Activated B cell treated with CpG ODN at 0.5 μM for 24 hours (primary cell): ENCODE measurements around the gene HELZ. TPM values are rescaled to one million over a fixed set of nuclear protein-coding genes. Genes with fewer than 3 reads are reported as not detected.

Experiments
- ATAC-seq: fragments of 200-7000 bp; cut with Tn5 transposase; one replicate; pipeline ENCODE4 v1.10.0; 2021; ENCODE audit warnings: low read depth, mild to moderate bottlenecking, moderate library complexity
- CTCF ChIA-PET: fragments of 350-600 bp; sonication (Branson Sonifier 250); formaldehyde crosslinking; loops from one replicate; lab custom pipeline; 2021; ENCODE audit warnings: antibody characterized with exemption; lab: Charles Lee
- POLR2A ChIA-PET: fragments of 350-600 bp; sonication (Branson Sonifier 250); formaldehyde crosslinking; loops from one replicate; lab custom pipeline; 2021; ENCODE audit warnings: antibody characterized with exemption; lab: Charles Lee
- DNase-seq: peaks from one replicate; pipeline ENCODE4 v3.0.0; 2022
- H3K27ac Mint-ChIP-seq: one replicate; pipeline ENCODE4 v1.8.0; 2020; ENCODE audit warnings: mixed read lengths
- H3K27me3 Mint-ChIP-seq: one replicate; pipeline ENCODE4 v1.8.0; 2021; ENCODE audit warnings: mixed read lengths
- H3K36me3 Mint-ChIP-seq: one replicate; pipeline ENCODE4 v1.8.0; 2021; ENCODE audit warnings: low read depth, mixed read lengths
- H3K4me1 Mint-ChIP-seq: one replicate; pipeline ENCODE4 v1.8.0; 2021; ENCODE audit warnings: mixed read lengths
- H3K4me3 Mint-ChIP-seq: one replicate; pipeline ENCODE4 v1.8.0; 2020; ENCODE audit warnings: mild to moderate bottlenecking, mixed read lengths
- H3K9me3 Mint-ChIP-seq: one replicate; pipeline ENCODE4 v1.8.0; 2020; ENCODE audit warnings: mixed read lengths
- CTCF ChIP-seq: fragments of 200-600 bp; IDR thresholded peaks from one replicate; pipeline ENCODE4 v1.8.0; 2022; ENCODE audit warnings: antibody characterized with exemption, mild to moderate bottlenecking
- intact Hi-C: fragments of 100-400 bp; cut with micrococcal nuclease; formaldehyde crosslinking; loops from one replicate; pipeline ENCODE4 v1.15.1; 2024
- total RNA-seq: library from RNA; stranded (reverse); gene quantifications from 2 replicates; pipeline ENCODE4 v1.2.3, GENCODE V29; 2022

HELZ gene
- total RNA-seq, 1 donor from 2014 or later = 69.7 TPM

- ChIA-PET POLR2A (no interaction called here), CTCF (no interaction called here)
- H3K36me3 Mint-ChIP-seq = peaks cover 47% of the 10 kb centered on the region
- ATAC-seq = no peak
- TF ChIP-seq CTCF = no peak
- H3K9me3 Mint-ChIP-seq = no peaks in the 10 kb centered on the region
- H3K4me1 Mint-ChIP-seq = peaks cover 19% of the 10 kb centered on the region
- intact Hi-C loops = no loop called here
- no peaks in the 10 kb centered on the region for H3K27me3 Mint-ChIP-seq
- no peak for DNase-seq
- H3K4me3 Mint-ChIP-seq = no peak overlapping the region
- no peak overlapping the region for H3K27ac Mint-ChIP-seq
These were observed 165.5 kb downstream of the HELZ start for GRCh38 chr17:67079491-67079890.

- Mint-ChIP-seq H3K9me3 (no peaks in the 10 kb centered on the region), H3K4me3 (no peak overlapping the region), H3K27me3 (no peaks in the 10 kb centered on the region), H3K4me1 (peaks cover 15% of the 10 kb centered on the region), H3K36me3 (peaks cover 46% of the 10 kb centered on the region), H3K27ac (no peak overlapping the region)
- CTCF ChIA-PET = no interaction called here
- ATAC-seq (no peak), DNase-seq (no peak)
- POLR2A ChIA-PET = no interaction called here
- TF ChIP-seq CTCF = no peak
- intact Hi-C loops = no loop called here
These were observed 166.7 kb downstream of the HELZ start for GRCh38 chr17:67078292-67078691.

- no peak overlapping the region for H3K4me3 Mint-ChIP-seq
- DNase-seq (no peak), ATAC-seq (no peak)
- H3K9me3 Mint-ChIP-seq = no peaks in the 10 kb centered on the region
- intact Hi-C loops = no loop called here
- peaks cover 5% of the 10 kb centered on the region for H3K4me1 Mint-ChIP-seq
- H3K36me3 Mint-ChIP-seq = peaks cover 55% of the 10 kb centered on the region
- H3K27ac Mint-ChIP-seq = no peak overlapping the region
- ChIA-PET POLR2A (no interaction called here), CTCF (no interaction called here)
- TF ChIP-seq CTCF = no peak
- no peaks in the 10 kb centered on the region for H3K27me3 Mint-ChIP-seq
These were observed 168.7 kb downstream of the HELZ start for GRCh38 chr17:67076290-67076689.

- Mint-ChIP-seq H3K4me3 (no peak overlapping the region), H3K27me3 (no peaks in the 10 kb centered on the region), H3K36me3 (peaks cover 54% of the 10 kb centered on the region), H3K9me3 (no peaks in the 10 kb centered on the region), H3K4me1 (no peaks in the 10 kb centered on the region), H3K27ac (no peak overlapping the region)
- DNase-seq (no peak), ATAC-seq (no peak)
- intact Hi-C loops = no loop called here
- ChIA-PET POLR2A (no interaction called here), CTCF (no interaction called here)
- TF ChIP-seq CTCF = no peak
These were observed 170.2 kb downstream of the HELZ start for GRCh38 chr17:67074781-67075180.

- intact Hi-C loops = no loop called here
- Mint-ChIP-seq H3K27ac (no peak overlapping the region), H3K36me3 (peaks cover 43% of the 10 kb centered on the region), H3K9me3 (no peaks in the 10 kb centered on the region), H3K27me3 (no peaks in the 10 kb centered on the region), H3K4me3 (no peak overlapping the region), H3K4me1 (no peaks in the 10 kb centered on the region)
- ChIA-PET CTCF (no interaction called here), POLR2A (no interaction called here)
- no peak for ATAC-seq
- TF ChIP-seq CTCF = no peak
- no peak for DNase-seq
These were observed 172.1 kb downstream of the HELZ start for GRCh38 chr17:67072885-67073284.
